Prostate gland (tissue), 2 donors: ENCODE results near the gene C1orf53. TPM values are rescaled to one million over a fixed set of nuclear protein-coding genes. Genes with fewer than 3 reads are reported as not detected.

Experiments
- DNase-seq: peaks from one replicate; pipeline ENCODE4 v3.0.0-alpha.2; 2019; ENCODE audit warnings: low spot score
- H3K27ac ChIP-seq, 2 donors: fragments of 200-600 bp; sonication (generic); 2 replicates each; pipeline ENCODE4 v1.5.1; 2017 to 2019
- H3K27me3 ChIP-seq: fragments of 200-600 bp; sonication (generic); replicated peaks from 2 replicates; pipeline ENCODE4 v1.5.1; 2019; ENCODE audit not compliant: insufficient read depth
- H3K36me3 ChIP-seq, 2 donors: fragments of 200-600 bp; sonication (generic); 1 replicate in 1 of 2; 2 replicates in 1 of 2; pipeline versions ENCODE4 v1.5.1 to v1.8.1; 2017 to 2019
- H3K4me1 ChIP-seq: fragments of 200-600 bp; sonication (generic); replicated peaks from 2 replicates; pipeline ENCODE4 v1.5.1; 2019
- H3K4me3 ChIP-seq, 2 donors: fragments of 200-600 bp; sonication (generic); 2 replicates each; pipeline ENCODE4 v1.5.1; 2017 to 2019
- H3K9me3 ChIP-seq: fragments of 200-600 bp; sonication (generic); 2 replicates; pipeline ENCODE4 v1.5.1; 2017
- POLR2A ChIP-seq: fragments of 450-650 bp; IDR thresholded peaks from one replicate; pipeline ENCODE4 v1.6.1; 2016; ENCODE audit warnings: antibody characterized with exemption, mild to moderate bottlenecking
- POLR2AphosphoS5 ChIP-seq: sonication (generic); formaldehyde crosslinking; IDR thresholded peaks from one replicate; pipeline ENCODE4 v1.6.1; 2017; ENCODE audit warnings: antibody characterized with exemption
- WGBS: methylation state at CpG from one replicate; pipeline ENCODE4 v1.1.5; 2018; 5-methylcytosine and 5-hydroxymethylcytosine counted together
- intact Hi-C: fragments of 100-400 bp; cut with DNase I; formaldehyde crosslinking; loops from one replicate; pipeline ENCODE4 v1.14.2; 2022
- total RNA-seq, 2 donors: library from RNA; depleted of rRNA; stranded (reverse); fragments of >200 nt; gene quantifications; one replicate each; pipeline ENCODE4 v1.1.0, GENCODE V29; 2016
- TF ChIP-seq, protein P1 (sequence below), 4 experiments: fragments of 200-600 bp in 2 of 4; fragments of 450-650 bp in 2 of 4; sonication (generic) in 2 of 4; IDR thresholded peaks; 1 replicate in 3 of 4; 2 replicates in 1 of 4; pipeline ENCODE4 v1.5.1; 2016 to 2019; ENCODE audit warnings: antibody characterized with exemption in 4 of 4, mild to moderate bottlenecking in 2 of 4, moderate library complexity in 2 of 4

Gene C1orf53
- total RNA-seq, 2 donors from 2014 or later = 3.9 to 13.2 TPM

- Histone ChIP-seq H3K9me3 (no peaks in the 10 kb centered on the region), H3K27ac (no peak overlapping the region), H3K4me1 (no peaks in the 10 kb centered on the region), H3K27me3 (peaks cover 53% of the 10 kb centered on the region), H3K4me3 (no peak overlapping the region), H3K36me3 (no peaks in the 10 kb centered on the region)
- intact Hi-C loops = loop anchor here (5.0 to 10.0 kb wide), 2 partner anchors 303 to 396 kb away; no protein-coding TSS in a partner anchor
- TF ChIP-seq, protein P1, sequence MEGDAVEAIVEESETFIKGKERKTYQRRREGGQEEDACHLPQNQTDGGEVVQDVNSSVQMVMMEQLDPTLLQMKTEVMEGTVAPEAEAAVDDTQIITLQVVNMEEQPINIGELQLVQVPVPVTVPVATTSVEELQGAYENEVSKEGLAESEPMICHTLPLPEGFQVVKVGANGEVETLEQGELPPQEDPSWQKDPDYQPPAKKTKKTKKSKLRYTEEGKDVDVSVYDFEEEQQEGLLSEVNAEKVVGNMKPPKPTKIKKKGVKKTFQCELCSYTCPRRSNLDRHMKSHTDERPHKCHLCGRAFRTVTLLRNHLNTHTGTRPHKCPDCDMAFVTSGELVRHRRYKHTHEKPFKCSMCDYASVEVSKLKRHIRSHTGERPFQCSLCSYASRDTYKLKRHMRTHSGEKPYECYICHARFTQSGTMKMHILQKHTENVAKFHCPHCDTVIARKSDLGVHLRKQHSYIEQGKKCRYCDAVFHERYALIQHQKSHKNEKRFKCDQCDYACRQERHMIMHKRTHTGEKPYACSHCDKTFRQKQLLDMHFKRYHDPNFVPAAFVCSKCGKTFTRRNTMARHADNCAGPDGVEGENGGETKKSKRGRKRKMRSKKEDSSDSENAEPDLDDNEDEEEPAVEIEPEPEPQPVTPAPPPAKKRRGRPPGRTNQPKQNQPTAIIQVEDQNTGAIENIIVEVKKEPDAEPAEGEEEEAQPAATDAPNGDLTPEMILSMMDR (IDR thresholded peaks at IDR 0.05) = no peak
- no peak for TF ChIP-seq POLR2AphosphoS5
- TF ChIP-seq POLR2A = no peak
- 23% methylated on average over 19 of the region's 19 CpGs for WGBS
- DNase-seq = no peak
These were observed 18.1 kb downstream of the C1orf53 start for GRCh38 chr1:197920414-197921117.

DNA sequence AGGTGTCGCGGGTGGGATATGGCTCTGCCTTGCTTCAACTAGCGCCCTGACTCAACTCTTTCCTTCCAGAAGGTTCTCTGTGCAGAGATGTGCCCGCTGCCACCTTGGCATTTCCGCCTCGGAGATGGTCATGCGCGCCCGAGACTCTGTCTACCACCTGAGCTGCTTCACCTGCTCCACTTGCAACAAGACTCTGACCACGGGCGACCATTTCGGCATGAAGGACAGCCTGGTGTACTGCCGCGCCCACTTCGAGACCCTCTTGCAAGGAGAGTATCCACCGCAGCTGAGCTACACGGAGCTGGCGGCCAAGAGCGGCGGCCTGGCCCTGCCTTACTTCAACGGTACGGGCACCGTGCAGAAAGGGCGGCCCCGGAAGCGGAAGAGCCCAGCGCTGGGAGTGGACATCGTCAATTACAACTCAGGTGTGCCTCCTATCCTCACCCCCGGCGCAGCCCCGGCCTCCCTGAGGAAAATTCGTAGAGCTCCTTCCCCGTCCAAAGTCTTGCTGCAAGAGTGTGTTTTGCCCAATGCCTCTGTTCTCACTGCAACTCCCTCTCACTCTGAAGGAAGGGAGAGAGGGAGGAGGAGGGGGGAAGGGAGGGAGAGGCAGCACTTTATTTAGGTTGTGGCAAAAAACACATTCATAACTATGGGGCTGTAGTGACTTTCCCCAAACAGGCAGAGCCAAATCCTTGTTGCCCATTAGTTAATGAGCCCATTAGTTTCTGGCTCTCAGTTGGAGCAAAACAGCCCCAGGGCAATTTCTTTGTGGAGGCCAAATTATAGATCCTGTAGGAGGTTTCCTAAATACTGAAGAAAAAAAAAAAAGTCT, 19.0 kb downstream of the C1orf53 start:
- Histone ChIP-seq H3K36me3 (no peaks in the 10 kb centered on the region), H3K27me3 (peaks cover 49% of the 10 kb centered on the region), H3K4me3 (no peak overlapping the region), H3K27ac (no peak overlapping the region), H3K4me1 (no peaks in the 10 kb centered on the region), H3K9me3 (no peaks in the 10 kb centered on the region)
- WGBS = 24% methylated on average over 33 of the region's 33 CpGs
- TF ChIP-seq POLR2AphosphoS5 (no peak), POLR2A (no peak)
- DNase-seq = no peak
- intact Hi-C loops = loop anchor here (5.0 to 10.0 kb wide), 2 partner anchors 304 to 397 kb away; no protein-coding TSS in a partner anchor

GRCh38 chr1:197922070-197922390, 19.6 kb downstream of the C1orf53 start:
- Histone ChIP-seq H3K4me1 (no peaks in the 10 kb centered on the region), H3K36me3 (no peaks in the 10 kb centered on the region), H3K9me3 (no peaks in the 10 kb centered on the region), H3K27me3 (peaks cover 44% of the 10 kb centered on the region), H3K4me3 (no peak overlapping the region), H3K27ac (no peak overlapping the region)
- 90% methylated on average over 2 of the region's 2 CpGs for WGBS
- no peak for DNase-seq
- TF ChIP-seq POLR2A = no peak
- no peak for TF ChIP-seq POLR2AphosphoS5
- TF ChIP-seq, protein P1 (IDR thresholded peaks at IDR 0.05) = no peak
- intact Hi-C loops = loop anchor here (5.0 to 10.0 kb wide), 2 partner anchors 305 to 397 kb away; no protein-coding TSS in a partner anchor

GRCh38 chr1:197923038-197923437, 20.6 kb downstream of the C1orf53 start:
- Histone ChIP-seq H3K4me3 (no peak overlapping the region), H3K4me1 (no peaks in the 10 kb centered on the region), H3K27ac (no peak overlapping the region), H3K36me3 (no peaks in the 10 kb centered on the region), H3K9me3 (no peaks in the 10 kb centered on the region), H3K27me3 (peaks cover 35% of the 10 kb centered on the region)
- no peak for DNase-seq
- intact Hi-C loops = loop anchor here (5.0 to 10.0 kb wide), 2 partner anchors 306 to 398 kb away; no protein-coding TSS in a partner anchor
- TF ChIP-seq POLR2AphosphoS5 (no peak), POLR2A (no peak)
- TF ChIP-seq, protein P1 (IDR thresholded peaks at IDR 0.05) = no peak
- 72% methylated on average over 12 of the region's 12 CpGs for WGBS

DNA sequence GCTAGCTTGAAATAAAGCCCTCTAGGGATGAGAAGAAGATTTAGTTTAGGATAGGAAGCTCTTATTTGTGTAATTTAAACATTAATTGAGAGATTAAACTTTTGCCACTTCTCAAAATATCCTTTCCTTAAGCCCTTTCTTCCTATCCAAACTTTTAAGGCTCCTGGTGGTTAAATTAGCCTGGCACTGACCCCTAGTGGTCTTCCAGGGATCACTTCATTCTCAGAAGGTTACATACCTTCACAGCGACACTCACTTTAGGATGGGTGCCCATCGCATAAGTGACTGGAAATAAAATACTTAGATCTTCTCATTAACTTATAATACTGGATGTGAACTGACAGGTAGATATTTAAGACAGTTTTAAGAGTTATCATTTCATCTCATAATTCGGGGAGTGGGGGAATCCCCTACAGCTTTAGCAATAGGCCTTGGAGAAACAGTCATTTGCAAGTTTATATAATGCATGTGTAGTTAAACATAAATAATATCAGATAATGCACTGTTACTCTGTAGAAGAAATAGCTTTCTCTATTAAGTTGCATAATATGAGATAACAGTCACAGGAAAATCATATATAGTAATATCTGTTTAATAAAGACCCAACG, 22.2 kb downstream of the C1orf53 start:
- H3K4me1 ChIP-seq = no peaks in the 10 kb centered on the region
- TF ChIP-seq POLR2AphosphoS5 = no peak
- TF ChIP-seq, protein P1 (IDR thresholded peaks at IDR 0.05) = peak; percentile 24 to 62 (median 54)
- TF ChIP-seq POLR2A = no peak
- intact Hi-C loops = loop anchor here (5.0 to 10.0 kb wide), 2 partner anchors 307 to 400 kb away; no protein-coding TSS in a partner anchor
- H3K27me3 ChIP-seq = peaks cover 26% of the 10 kb centered on the region
- H3K4me3 ChIP-seq = no peak overlapping the region
- DNase-seq = peak; percentile 39
- H3K27ac ChIP-seq = no peak overlapping the region
- 7% methylated on average over 3 of the region's 4 CpGs for WGBS
- H3K9me3 ChIP-seq = no peaks in the 10 kb centered on the region
- H3K36me3 ChIP-seq = no peaks in the 10 kb centered on the region
